IPS-15b (cell line): ENCODE measurements around the gene MYH9.
"Not testable (repeated sequence)": the region's sequence is repeated elsewhere in the genome, so short reads cannot be mapped to it uniquely, and the experiment has no call there.

ENCODE experiments used
- H3K27me3 ChIP-seq: one replicate; pipeline ENCODE4 v1.6.1; 2013; ENCODE audit warnings: low read length; ENCODE audit not compliant: control insufficient read depth, insufficient read depth
- H3K36me3 ChIP-seq: one replicate; pipeline ENCODE4 v1.6.1; 2013; ENCODE audit warnings: low read length; ENCODE audit not compliant: control insufficient read depth, insufficient read depth
- H3K4me1 ChIP-seq: one replicate; pipeline ENCODE4 v1.6.1; 2013; ENCODE audit warnings: mild to moderate bottlenecking, low read length; ENCODE audit not compliant: control insufficient read depth, insufficient read depth
- H3K4me3 ChIP-seq: one replicate; pipeline ENCODE4 v1.5.1; 2013; ENCODE audit warnings: low read depth, low read length
- H3K9ac ChIP-seq: one replicate; pipeline ENCODE4 v1.6.1; 2013; ENCODE audit warnings: low read depth, mild to moderate bottlenecking, low read length
- H3K9me3 ChIP-seq: one replicate; pipeline ENCODE4 v1.6.1; 2013; ENCODE audit warnings: mild to moderate bottlenecking, low read length; ENCODE audit not compliant: control insufficient read depth, insufficient read depth

The MYH9 gene

GRCh38 chr22:36409554-36409910 is 21.8 kb upstream of the MYH9 start:
- not testable (repeated sequence) for H3K36me3 ChIP-seq
- Histone ChIP-seq H3K9ac (peak overlapping the region; percentile 71), H3K4me3 (peak overlapping the region; percentile 66)

GRCh38 chr22:36409056-36409455 is 21.3 kb upstream of the MYH9 start:
- Histone ChIP-seq H3K4me1 (peaks cover 3% of the 10 kb centered on the region), H3K9me3 (no peaks in the 10 kb centered on the region), H3K4me3 (no peak overlapping the region), H3K27me3 (no peaks in the 10 kb centered on the region), H3K9ac (no peak overlapping the region), H3K36me3 (no peaks in the 10 kb centered on the region)

More at GRCh38 chr22:36409554-36409910, 21.8 kb upstream of the MYH9 start:
- not testable (repeated sequence) for H3K27me3 ChIP-seq, H3K9me3 ChIP-seq, H3K4me1 ChIP-seq

DNA sequence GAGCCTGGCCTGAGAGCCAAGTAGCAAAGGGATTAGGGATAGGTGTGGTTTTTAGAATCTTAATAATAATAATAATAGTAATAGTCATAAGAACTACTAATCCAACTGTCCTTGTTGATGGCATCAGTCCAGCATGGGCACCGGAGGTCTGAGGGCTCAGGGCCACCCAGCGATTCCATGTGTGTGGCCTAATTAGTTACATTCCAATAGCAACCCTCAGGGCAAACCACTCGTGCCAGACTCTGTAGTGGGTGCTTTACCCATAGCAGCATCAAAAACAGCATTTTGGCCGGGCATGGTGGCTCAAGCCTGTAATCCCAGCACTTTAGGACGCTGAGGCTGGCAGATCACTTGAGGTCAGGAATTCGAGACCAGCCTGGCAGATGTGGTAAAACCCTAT is 19.0 kb upstream of the MYH9 start:
- Histone ChIP-seq H3K36me3 (no peaks in the 10 kb centered on the region), H3K4me3 (no peak overlapping the region), H3K9me3 (no peaks in the 10 kb centered on the region), H3K4me1 (peaks cover 3% of the 10 kb centered on the region), H3K9ac (no peak overlapping the region), H3K27me3 (no peaks in the 10 kb centered on the region)

DNA sequence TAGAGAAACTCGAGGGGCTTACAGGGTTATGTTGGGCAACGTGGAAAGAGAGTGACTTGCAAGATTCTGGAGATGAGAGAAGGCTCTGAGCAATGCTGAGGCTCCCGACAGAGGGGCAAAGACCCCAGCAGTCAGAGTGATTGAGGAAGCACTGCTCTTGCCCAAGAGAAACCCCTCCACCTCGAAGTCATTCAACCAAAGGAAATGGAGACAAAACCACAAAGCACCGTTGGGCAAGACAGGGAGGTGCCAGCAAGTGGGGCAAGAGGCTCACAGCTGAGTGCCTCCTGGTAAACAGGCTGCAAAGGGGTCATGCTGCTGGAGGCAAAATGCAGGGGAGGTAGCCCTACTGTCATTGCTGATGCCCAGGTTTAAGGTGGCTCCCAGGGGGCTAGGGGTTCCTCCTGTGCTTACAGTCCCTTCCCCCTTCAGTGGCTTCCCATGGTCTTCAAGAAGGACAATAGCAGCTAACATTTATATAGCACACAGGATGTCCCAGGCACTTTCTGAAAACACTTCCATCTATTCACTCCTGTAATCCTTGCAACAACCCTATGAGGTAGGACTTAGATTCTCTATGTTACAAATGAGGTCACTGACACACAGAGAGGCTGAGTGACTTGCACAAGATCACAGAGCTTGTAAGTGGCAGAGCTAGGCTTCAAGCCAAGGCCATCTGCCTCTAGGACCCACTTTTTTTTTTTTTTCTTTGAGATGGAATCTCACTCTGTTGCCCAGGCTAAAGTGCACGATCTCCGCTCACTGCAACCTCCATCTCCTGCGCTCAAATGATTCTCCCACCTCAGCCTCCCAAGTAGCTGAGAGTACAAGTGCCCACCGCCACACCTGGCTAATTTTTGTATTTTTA is 18.1 kb upstream of the MYH9 start:
- Histone ChIP-seq H3K9ac (no peak overlapping the region), H3K36me3 (no peaks in the 10 kb centered on the region), H3K4me1 (peaks cover 3% of the 10 kb centered on the region), H3K9me3 (no peaks in the 10 kb centered on the region), H3K4me3 (no peak overlapping the region), H3K27me3 (no peaks in the 10 kb centered on the region)

DNA sequence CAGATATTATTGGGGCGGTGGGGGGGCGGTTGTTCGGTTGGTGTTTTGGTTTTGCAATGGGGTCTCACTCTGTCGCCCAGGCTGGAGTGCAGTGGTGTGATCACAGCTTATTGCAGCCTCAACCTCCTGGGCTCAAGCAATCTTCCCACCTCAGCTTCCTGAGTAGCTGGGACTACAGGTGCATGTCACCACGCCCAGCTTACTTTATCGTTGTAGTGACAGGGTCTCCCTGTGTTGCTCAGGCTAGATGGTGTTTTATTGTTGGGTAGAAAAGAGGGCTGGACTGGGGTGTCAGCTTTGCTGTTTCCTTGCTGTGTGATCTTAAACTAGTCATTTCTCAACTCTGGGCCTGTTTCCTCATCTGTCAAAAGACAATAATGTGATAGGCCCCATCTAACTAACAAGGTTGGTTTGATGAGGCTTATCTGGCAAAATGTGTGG is 17.5 kb upstream of the MYH9 start:
- H3K9ac ChIP-seq, result no peak overlapping the region
- no peaks in the 10 kb centered on the region for H3K27me3 ChIP-seq

DNA sequence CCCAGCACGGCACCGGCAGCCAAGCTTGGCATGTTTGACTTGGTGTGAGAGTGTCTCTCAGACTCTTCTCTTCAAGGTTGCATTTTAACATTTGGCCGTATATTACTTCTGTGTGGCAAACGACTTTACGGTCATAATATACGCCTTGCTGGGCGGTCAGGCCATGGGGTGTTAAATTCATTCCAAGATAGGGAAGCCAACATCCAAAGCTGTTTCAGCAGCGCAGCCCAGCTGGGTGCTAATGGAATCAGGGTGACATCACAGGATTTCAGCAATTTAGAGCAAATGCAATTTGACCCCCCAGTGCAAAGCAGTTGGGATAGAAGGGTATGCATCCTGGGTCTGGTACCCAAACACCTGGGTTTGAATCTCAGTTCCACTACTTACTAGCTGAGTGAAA is 16.7 kb upstream of the MYH9 start:
- H3K9ac ChIP-seq, result no peak overlapping the region
- no peaks in the 10 kb centered on the region for H3K36me3 ChIP-seq
- H3K4me3 ChIP-seq, result no peak overlapping the region
- H3K9me3 ChIP-seq, result no peaks in the 10 kb centered on the region
- H3K27me3 ChIP-seq, result no peaks in the 10 kb centered on the region
- H3K4me1 ChIP-seq, result no peaks in the 10 kb centered on the region

More for the DNA sequence above, 17.5 kb upstream of the MYH9 start:
- Histone ChIP-seq H3K4me1 (no peaks in the 10 kb centered on the region), H3K9me3 (no peaks in the 10 kb centered on the region), H3K4me3 (no peak overlapping the region), H3K36me3 (no peaks in the 10 kb centered on the region)

GRCh38 chr22:36399472-36399778 is 11.7 kb upstream of the MYH9 start:
- H3K27me3 ChIP-seq, result no peaks in the 10 kb centered on the region
- H3K9me3 ChIP-seq, result no peaks in the 10 kb centered on the region
- H3K4me3 ChIP-seq, result no peak overlapping the region
- H3K9ac ChIP-seq, result no peak overlapping the region
- H3K36me3 ChIP-seq, result no peaks in the 10 kb centered on the region
- no peaks in the 10 kb centered on the region for H3K4me1 ChIP-seq

DNA sequence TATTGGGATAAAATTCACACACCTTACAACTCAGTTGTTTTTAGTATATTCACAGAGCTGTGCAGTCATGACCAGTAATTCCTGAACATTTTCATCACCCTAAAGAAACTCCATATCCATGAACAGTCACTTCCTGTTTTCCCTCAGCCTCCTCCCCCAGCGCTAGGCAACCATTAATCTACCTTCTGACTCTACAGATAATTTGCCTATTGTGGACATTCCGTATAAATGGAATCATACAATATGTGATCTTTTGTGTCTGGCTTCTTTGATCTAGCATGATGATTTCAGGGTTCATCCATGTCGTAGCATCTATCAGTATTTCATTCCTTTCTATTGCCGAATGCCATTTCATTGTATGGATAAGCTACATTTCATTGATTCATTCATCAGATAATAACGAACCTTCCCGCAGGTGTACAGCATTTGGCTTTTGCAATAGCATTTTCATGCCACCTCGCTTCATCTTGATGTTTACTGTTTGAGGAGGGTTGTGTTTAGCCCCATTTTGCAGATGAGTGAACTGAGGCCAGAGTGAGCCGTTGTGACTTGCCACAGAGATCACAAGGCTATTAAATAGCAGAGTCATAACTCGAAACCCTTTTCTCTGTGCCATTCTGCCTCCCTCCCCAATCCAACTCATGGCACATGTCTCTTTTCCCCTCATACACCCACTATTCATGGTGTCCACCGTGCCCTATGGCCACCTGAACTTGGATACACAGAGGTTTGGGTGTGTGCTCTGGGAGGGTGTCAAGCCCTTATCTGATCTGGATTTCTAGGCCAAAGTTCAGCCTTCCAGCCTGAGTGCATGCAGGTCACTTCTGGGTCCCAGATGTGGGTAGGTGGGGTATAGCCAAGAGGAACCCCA is 11.1 kb upstream of the MYH9 start:
- no peak overlapping the region for H3K9ac ChIP-seq
- H3K27me3 ChIP-seq, result no peaks in the 10 kb centered on the region
- H3K36me3 ChIP-seq, result no peaks in the 10 kb centered on the region
- H3K4me3 ChIP-seq, result no peak overlapping the region
- no peaks in the 10 kb centered on the region for H3K9me3 ChIP-seq
- no peaks in the 10 kb centered on the region for H3K4me1 ChIP-seq

GRCh38 chr22:36397131-36398093 is 9.6 kb upstream of the MYH9 start:
- Histone ChIP-seq H3K4me3 (no peak overlapping the region), H3K4me1 (no peaks in the 10 kb centered on the region), H3K27me3 (no peaks in the 10 kb centered on the region), H3K9ac (no peak overlapping the region), H3K9me3 (no peaks in the 10 kb centered on the region), H3K36me3 (no peaks in the 10 kb centered on the region)

DNA sequence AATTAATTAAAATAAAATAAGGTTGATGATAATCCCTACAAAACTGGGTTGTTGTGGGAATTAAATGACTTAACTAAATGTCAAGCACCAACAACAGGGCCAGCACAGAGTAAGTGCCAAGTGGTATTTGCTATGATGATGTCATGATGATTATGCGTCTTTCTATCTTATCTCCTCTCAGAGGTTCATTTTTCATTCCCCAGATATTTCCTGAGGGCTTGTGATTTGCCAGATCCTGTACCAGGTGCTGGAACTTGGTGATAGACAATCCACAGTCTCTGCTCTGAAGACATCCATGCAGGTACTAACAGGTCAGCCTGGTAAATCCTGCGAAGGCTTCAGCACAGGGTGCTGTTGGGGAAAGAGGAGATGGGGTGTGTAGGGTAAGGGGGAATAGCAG is 8.1 kb upstream of the MYH9 start:
- H3K36me3 ChIP-seq, result no peaks in the 10 kb centered on the region
- no peak overlapping the region for H3K9ac ChIP-seq
- H3K9me3 ChIP-seq, result no peaks in the 10 kb centered on the region
- H3K27me3 ChIP-seq, result no peaks in the 10 kb centered on the region
- H3K4me1 ChIP-seq, result no peaks in the 10 kb centered on the region
- no peak overlapping the region for H3K4me3 ChIP-seq

DNA sequence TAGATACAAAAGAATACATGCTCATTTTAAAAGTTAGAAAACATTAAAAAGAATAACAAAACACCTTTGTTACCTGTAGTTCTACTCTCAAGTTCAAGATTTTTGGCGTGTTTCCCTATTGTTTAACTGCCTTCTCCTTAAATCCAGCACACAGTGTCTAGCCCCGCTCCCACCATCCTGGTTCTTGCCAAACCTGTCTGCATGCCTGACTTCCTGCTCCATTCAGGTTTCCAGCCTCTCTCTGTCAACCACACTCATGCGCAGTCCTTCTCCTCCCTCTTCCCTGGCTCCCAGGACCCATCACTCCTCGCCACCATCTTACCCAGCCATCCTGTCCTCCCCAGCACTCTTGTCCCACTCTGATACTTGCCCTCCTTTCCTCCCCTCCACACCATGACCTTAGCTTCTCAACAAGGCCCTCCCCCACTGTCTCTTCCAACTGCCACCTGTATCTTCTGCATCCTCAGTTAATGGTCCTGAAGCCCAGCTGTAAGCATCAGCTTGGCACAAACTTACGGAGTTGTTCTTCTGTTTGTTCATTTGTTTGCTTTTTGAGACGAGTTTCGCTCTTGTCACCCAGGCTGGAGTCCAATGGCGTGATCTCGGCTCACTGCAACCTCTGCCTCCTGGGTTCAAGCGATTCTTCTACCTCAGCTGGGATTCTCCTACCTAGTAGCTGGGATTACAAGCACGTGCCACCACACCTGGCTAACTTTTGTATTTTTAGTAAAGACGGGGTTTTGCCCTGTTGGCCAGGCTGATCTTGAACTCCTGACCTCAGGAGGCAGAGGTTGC is 7.5 kb upstream of the MYH9 start:
- H3K9me3 ChIP-seq, result no peaks in the 10 kb centered on the region
- H3K27me3 ChIP-seq, result no peaks in the 10 kb centered on the region
- no peak overlapping the region for H3K9ac ChIP-seq
- no peak overlapping the region for H3K4me3 ChIP-seq
- H3K36me3 ChIP-seq, result no peaks in the 10 kb centered on the region
- no peaks in the 10 kb centered on the region for H3K4me1 ChIP-seq
